ENCODE results near the gene TANGO2. TPM values are rescaled to one million over a fixed set of nuclear protein-coding genes. Genes with fewer than 3 reads are reported as not detected.

TANGO2 gene
- total and polyA plus RNA-seq, 2 of the 8 experiments (the other 6 are each of a cell fraction or from before 2014, with no cell fraction given), result 10.1 to 18.4 TPM

DNA sequence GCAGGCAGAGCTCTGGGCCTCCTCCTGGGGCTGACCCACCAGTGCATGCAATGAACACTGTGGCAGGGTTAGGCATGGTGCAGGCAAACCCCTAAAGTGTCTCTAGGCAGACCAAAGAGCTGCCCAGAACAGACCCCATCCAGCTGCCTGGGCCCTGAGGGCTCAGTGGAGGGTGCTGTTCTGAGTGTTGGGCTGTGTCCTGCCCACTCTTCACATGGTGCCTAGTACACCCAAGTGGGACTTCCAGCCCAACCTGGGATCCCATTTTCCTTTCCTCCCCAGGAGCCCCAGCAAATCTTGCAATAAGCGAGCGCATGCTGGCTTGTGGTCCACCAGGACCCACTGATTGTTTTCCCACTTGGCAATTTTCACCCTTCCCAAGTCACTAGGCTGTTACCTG is 30.7 kb upstream of the TANGO2 start:
- H3K79me1 ChIP-seq (ENCODE audit: low read depth, low read length), result peaks cover 8% of the 10 kb centered on the region
- WGBS, 2 experiments (ENCODE audit: extremely low coverage in 1 of 2, insufficient coverage in 1 of 2, insufficient read length in 1 of 2, insufficient replicate concordance in 2 of 2, low coverage in 1 of 2, low lambda C conversion rate in 2 of 2, missing lambda C conversion rate in 1 of 2), result 76% methylated on average over 2 of the region's 2 CpGs; no CpG with 5 or more reads in 1 of the 2 experiments
- H3K4ac ChIP-seq (replicated peaks; ENCODE audit: insufficient read length, low read depth, low read length), result no peak overlapping the region
- no peak overlapping the region for H4K8ac ChIP-seq (ENCODE audit: extremely low read depth, insufficient read depth, low read length)
- ChIA-PET CTCF (ENCODE audit: partially characterized antibody) (interaction anchor here (1.0 to 5.8 kb wide), 2 partner anchors 12 to 24 kb away, joined by 3 to 50 read pairs; no protein-coding TSS in a partner anchor), POLR2A (ENCODE audit: partially characterized antibody) (interaction anchor here (0.6 to 1.5 kb wide), 2 partner anchors 37 to 55 kb away, joined by 3 to 4 read pairs; no protein-coding TSS in a partner anchor)
- FAIRE-seq (no peak), DNase-seq (ENCODE audit: low read depth in 1 of 2, low spot score in 2 of 2) (no peak)
- H2BK12ac ChIP-seq (ENCODE audit: low read depth, low read length), result no peak overlapping the region
- H3K36me3 ChIP-seq (ENCODE audit: control insufficient read depth in 2 of 4, insufficient read depth in 4 of 4, low read length in 3 of 4), result no peaks in the 10 kb centered on the region
- H3K14ac ChIP-seq (ENCODE audit: insufficient read length), result no peak overlapping the region
- peaks cover 0 to 8% of the 10 kb centered on the region in 2 experiments; a peak in 1 of 4 replicates for H3K79me2 ChIP-seq (ENCODE audit: control insufficient read depth in 1 of 2, insufficient read depth in 2 of 2, low read length in 2 of 2)
- H2BK20ac ChIP-seq (ENCODE audit: low read length), result no peak overlapping the region
- H3K23ac ChIP-seq (ENCODE audit: insufficient read length), result no peak overlapping the region
- no peaks in the 10 kb centered on the region for H3K9me3 ChIP-seq (ENCODE audit: insufficient read depth in 2 of 2, low read depth in 1 of 2, low read length in 1 of 2)
- H2BK120ac ChIP-seq (replicated peaks; ENCODE audit: low read depth, low read length), result no peak overlapping the region
- no peaks in the 10 kb centered on the region for H3K27me3 ChIP-seq (replicated peaks in 1 of 4; ENCODE audit: control insufficient read depth in 3 of 4, extremely low read depth in 1 of 4, insufficient read depth in 3 of 4, low read length in 3 of 4)
- H4K20me1 ChIP-seq (replicated peaks in 1 of 2; ENCODE audit: control insufficient read depth in 1 of 2, insufficient read depth in 2 of 2, low read length in 2 of 2), result peaks cover 9 to 10% of the 10 kb centered on the region in 2 experiments
- H2AK5ac ChIP-seq (ENCODE audit: low read depth, low read length), result no peak overlapping the region
- peaks cover 10% of the 10 kb centered on the region; the same call in 1 of the 2 replicates for H3K23me2 ChIP-seq (ENCODE audit: low read depth, low read length)
- H2BK5ac ChIP-seq (ENCODE audit: low read depth, low read length), result no peak overlapping the region
- H4K91ac ChIP-seq (replicated peaks; ENCODE audit: insufficient read length, low read length), result no peak overlapping the region
- H3K4me1 ChIP-seq (replicated peaks in 1 of 4; ENCODE audit: control insufficient read depth in 3 of 4, insufficient read depth in 4 of 4, low read length in 3 of 4), result peaks cover 0 to 17% (median 11%) of the 10 kb centered on the region in 4 experiments; a peak in 5 of 7 replicates
- H3K9ac ChIP-seq (replicated peaks in 1 of 4; ENCODE audit: extremely low read depth in 1 of 4, low read depth in 3 of 4, low read length in 3 of 4), result no peak overlapping the region
- no peak overlapping the region for H3K27ac ChIP-seq (ENCODE audit: low read depth, low read length)
- H2BK15ac ChIP-seq (ENCODE audit: low read length), result no peak overlapping the region
- H3K56ac ChIP-seq (replicated peaks; ENCODE audit: insufficient read length, low read depth, low read length), result no peak overlapping the region
- no peak overlapping the region for H3K4me2 ChIP-seq (ENCODE audit: insufficient read depth in 1 of 2, low read depth in 2 of 2, low read length in 2 of 2)
- H3K18ac ChIP-seq (ENCODE audit: extremely low read depth, low read length), result no peak overlapping the region
- H4K5ac ChIP-seq (ENCODE audit: insufficient read length, low read depth, low read length), result no peak overlapping the region
- H3K4me3 ChIP-seq (ENCODE audit: extremely low read depth in 1 of 4, insufficient read depth in 2 of 4, low read depth in 3 of 4, low read length in 4 of 4), result no peak overlapping the region
- no peak overlapping the region for H2AFZ ChIP-seq (ENCODE audit: low read length)
- TF ChIP-seq TBP (IDR thresholded peaks at IDR 0.05; ENCODE audit: low read depth, low read length) (no peak), JUND (IDR thresholded peaks at IDR 0.05; ENCODE audit: low read length) (no peak), RFX5 (IDR thresholded peaks at IDR 0.05; ENCODE audit: borderline replicate concordance, low read depth, low read length) (no peak), GABPA (IDR thresholded peaks at IDR 0.05; ENCODE audit: borderline replicate concordance, insufficient read depth, low read length) (no peak), BACH1 (IDR thresholded peaks at IDR 0.05; ENCODE audit: low read length) (no peak)

Measured in H1 (cell line).